Mesothelial cell of epicardium (in vitro differentiated cells): ENCODE data around the gene ICAM2. TPM values are rescaled to one million over a fixed set of nuclear protein-coding genes. Genes with fewer than 3 reads are reported as not detected.

Experiments used
- DNase-seq, 2 experiments: peaks; one replicate each; pipeline ENCODE4 v3.0.0; 2021; ENCODE audit warnings: low spot score in 2 of 2; ENCODE audit not compliant: unreplicated experiment in 2 of 2
- H3K27ac Mint-ChIP-seq: 2 replicates; pipeline ENCODE4 v1.8.0; 2021; ENCODE audit warnings: mixed read lengths
- H3K27me3 Mint-ChIP-seq: 2 replicates; pipeline ENCODE4 v1.8.0; 2021; ENCODE audit warnings: low read depth, mixed read lengths
- H3K36me3 Mint-ChIP-seq: 2 replicates; pipeline ENCODE4 v1.8.0; 2021; ENCODE audit warnings: mixed read lengths
- H3K4me1 Mint-ChIP-seq: 2 replicates; pipeline ENCODE4 v1.8.0; 2021; ENCODE audit warnings: mixed read lengths
- H3K4me3 Mint-ChIP-seq: 2 replicates; pipeline ENCODE4 v1.8.0; 2021; ENCODE audit warnings: mild to moderate bottlenecking, moderate library complexity, mixed read lengths
- H3K9me3 Mint-ChIP-seq: 2 replicates; pipeline ENCODE4 v1.8.0; 2021; ENCODE audit warnings: mixed read lengths
- CTCF ChIP-seq: fragments of 200-600 bp; sonication (generic); IDR thresholded peaks from one replicate; pipeline ENCODE4 v1.5.0; 2021; ENCODE audit warnings: antibody characterized with exemption; ENCODE audit not compliant: unreplicated experiment
- total RNA-seq: library from RNA; stranded (reverse); gene quantifications from 3 replicates; pipeline ENCODE4 v1.2.1, GENCODE V29; 2021

The ICAM2 gene
- total RNA-seq, 1 donor from 2014 or later = 0.22 TPM

GRCh38 chr17:64065161-64065560, 44.7 kb upstream of the ICAM2 start:
- H3K4me1 Mint-ChIP-seq = peaks cover 5% of the 10 kb centered on the region
- H3K9me3 Mint-ChIP-seq = peaks cover 18% of the 10 kb centered on the region
- no peak for TF ChIP-seq CTCF
- no peak for DNase-seq
- H3K27ac Mint-ChIP-seq = no peak overlapping the region
- no peaks in the 10 kb centered on the region for H3K27me3 Mint-ChIP-seq
- no peak overlapping the region for H3K4me3 Mint-ChIP-seq
- H3K36me3 Mint-ChIP-seq = peaks cover 44% of the 10 kb centered on the region

- TF ChIP-seq CTCF = no peak
- Mint-ChIP-seq H3K4me3 (no peak overlapping the region), H3K27ac (no peak overlapping the region), H3K27me3 (no peaks in the 10 kb centered on the region), H3K36me3 (peaks cover 38% of the 10 kb centered on the region), H3K4me1 (peaks cover 5% of the 10 kb centered on the region), H3K9me3 (peaks cover 10% of the 10 kb centered on the region)
- DNase-seq = no peak
Measured at GRCh38 chr17:64064331-64064730, 43.9 kb upstream of the ICAM2 start.

GRCh38 chr17:64063766-64064224, 43.4 kb upstream of the ICAM2 start:
- peak; percentile 71 for TF ChIP-seq CTCF
- Mint-ChIP-seq H3K27me3 (no peaks in the 10 kb centered on the region), H3K36me3 (peaks cover 33% of the 10 kb centered on the region), H3K9me3 (peaks cover 5% of the 10 kb centered on the region), H3K4me1 (peaks cover 5% of the 10 kb centered on the region), H3K27ac (peak overlapping the region; percentile 70), H3K4me3 (peak overlapping the region; percentile 48)
- DNase-seq = peak; percentile 53 to 75

- Mint-ChIP-seq H3K4me1 (peaks cover 12% of the 10 kb centered on the region), H3K27ac (no peak overlapping the region), H3K9me3 (no peaks in the 10 kb centered on the region), H3K4me3 (no peak overlapping the region), H3K36me3 (peaks cover 26% of the 10 kb centered on the region), H3K27me3 (no peaks in the 10 kb centered on the region)
- DNase-seq = no peak
- TF ChIP-seq CTCF = no peak
Measured at GRCh38 chr17:64063088-64063487, 42.7 kb upstream of the ICAM2 start.

GRCh38 chr17:64061178-64061898, 40.9 kb upstream of the ICAM2 start:
- H3K36me3 Mint-ChIP-seq = peaks cover 11% of the 10 kb centered on the region
- H3K27me3 Mint-ChIP-seq = no peaks in the 10 kb centered on the region
- DNase-seq = no peak
- H3K4me3 Mint-ChIP-seq = no peak overlapping the region
- no peaks in the 10 kb centered on the region for H3K9me3 Mint-ChIP-seq
- H3K4me1 Mint-ChIP-seq = peaks cover 12% of the 10 kb centered on the region
- no peak overlapping the region for H3K27ac Mint-ChIP-seq
- TF ChIP-seq CTCF = no peak
